HEK293T (cell line): ENCODE results near the gene SLC40A1.

Experiments used
- CTCF ChIA-PET: fragments of 350-600 bp; formaldehyde crosslinking; extraction: SDS; loops from one replicate; lab custom pipeline; 2021; ENCODE audit warnings: antibody characterized with exemption, inconsistent platforms; lab: Yijun Ruan, JAX
- POLR2A ChIA-PET: fragments of 350-600 bp; formaldehyde crosslinking; extraction: SDS; loops from one replicate; lab custom pipeline; 2020; ENCODE audit warnings: antibody characterized with exemption, inconsistent platforms; lab: Yijun Ruan, JAX
- DNase-seq: peaks from one replicate; pipeline ENCODE4 v3.0.0; 2012; ENCODE audit warnings: mixed read lengths; ENCODE audit errors: extremely low spot score
- ARNT ChIP-seq: fragments of 450-650 bp; IDR thresholded peaks from 2 replicates; pipeline ENCODE4 v1.6.1; 2017; ENCODE audit warnings: mild to moderate bottlenecking
- BHLHE40 ChIP-seq: fragments of 450-650 bp; IDR thresholded peaks from 2 replicates; pipeline ENCODE4 v1.6.1; 2016; ENCODE audit warnings: mild to moderate bottlenecking, moderate library complexity, borderline replicate concordance
- CTBP1 ChIP-seq: fragments of 450-650 bp; IDR thresholded peaks from 2 replicates; pipeline ENCODE4 v1.6.1; 2016; ENCODE audit warnings: borderline replicate concordance
- ELF4 ChIP-seq: fragments of 450-650 bp; IDR thresholded peaks from 2 replicates; pipeline ENCODE4 v1.6.1; 2017; ENCODE audit warnings: antibody characterized with exemption
- FOXA1 ChIP-seq: fragments of 450-650 bp; IDR thresholded peaks from 2 replicates; pipeline ENCODE4 v1.6.1; 2016; ENCODE audit warnings: mild to moderate bottlenecking
- FOXK2 ChIP-seq: fragments of 450-650 bp; IDR thresholded peaks from 2 replicates; pipeline ENCODE4 v1.6.1; 2016; ENCODE audit warnings: mild to moderate bottlenecking
- FOXM1 ChIP-seq: fragments of 450-650 bp; IDR thresholded peaks from 2 replicates; pipeline ENCODE4 v1.6.1; 2017; ENCODE audit warnings: mild to moderate bottlenecking, borderline replicate concordance
- HDGF ChIP-seq: fragments of 450-650 bp; IDR thresholded peaks from 2 replicates; pipeline ENCODE4 v1.6.1; 2017; ENCODE audit warnings: antibody characterized with exemption, borderline replicate concordance
- L3MBTL2 ChIP-seq: fragments of 450-650 bp; conservative IDR thresholded peaks from 2 replicates; pipeline ENCODE4 v1.6.1; 2016; ENCODE audit warnings: mild to moderate bottlenecking
- LEF1 ChIP-seq: fragments of 450-650 bp; IDR thresholded peaks from 2 replicates; pipeline ENCODE4 v1.6.1; 2017; ENCODE audit warnings: mild to moderate bottlenecking, borderline replicate concordance
- NFRKB ChIP-seq: fragments of 450-650 bp; IDR thresholded peaks from 2 replicates; pipeline ENCODE4 v1.6.1; 2016; ENCODE audit warnings: mild to moderate bottlenecking, moderate library complexity
- PKNOX1 ChIP-seq: fragments of 450-650 bp; IDR thresholded peaks from 2 replicates; pipeline ENCODE4 v1.6.1; 2016
- SP1 ChIP-seq: fragments of 450-650 bp; IDR thresholded peaks from 2 replicates; pipeline ENCODE4 v1.6.1; 2017
- SUZ12 ChIP-seq: fragments of 450-650 bp; IDR thresholded peaks from 2 replicates; pipeline ENCODE4 v1.6.1; 2016; ENCODE audit warnings: mild to moderate bottlenecking
- TARDBP ChIP-seq: fragments of 450-650 bp; IDR thresholded peaks from 2 replicates; pipeline ENCODE4 v1.6.1; 2016
- ZNF384 ChIP-seq: fragments of 450-650 bp; IDR thresholded peaks from 2 replicates; pipeline ENCODE4 v1.6.1; 2016

Gene SLC40A1

DNA sequence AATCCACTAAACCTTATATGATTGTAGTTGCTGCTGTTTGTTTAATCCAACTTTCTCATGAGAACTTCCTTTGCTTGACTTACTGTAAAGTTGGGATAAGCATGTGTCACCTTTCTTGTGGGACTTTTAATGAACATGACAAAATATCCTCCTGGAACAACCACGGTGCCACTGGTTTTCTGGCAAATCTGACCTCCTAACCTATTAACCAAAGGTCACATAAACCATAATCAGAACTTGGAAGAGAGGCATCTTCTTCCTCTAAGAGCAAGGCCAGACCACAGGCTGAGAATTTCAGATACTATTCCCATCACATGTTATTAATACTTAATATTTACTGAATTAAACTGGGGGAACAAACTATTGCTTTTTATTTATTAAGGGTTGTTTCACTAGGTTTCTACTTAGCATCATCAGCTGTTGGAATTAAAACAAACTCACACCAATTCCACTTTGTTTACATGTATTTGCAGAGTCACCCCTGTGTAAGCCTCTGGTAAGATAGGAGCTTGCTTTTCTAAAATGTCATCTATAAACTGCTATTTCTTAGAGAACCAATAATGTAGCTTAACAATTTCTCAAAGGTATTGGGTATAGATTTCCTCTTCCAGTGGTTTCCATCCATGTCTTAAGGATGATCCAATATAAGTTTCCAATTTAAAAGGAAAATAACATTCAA is 2.2 kb downstream of the SLC40A1 start:
- DNase-seq: no peak
- ChIA-PET POLR2A (no interaction called here), CTCF (interaction anchor here (0.6 to 0.7 kb wide), 2 partner anchors 8 to 23 kb away, joined by 3 to 5 read pairs; no protein-coding TSS in a partner anchor)
- TF ChIP-seq FOXA1 (no peak), ARNT (no peak), FOXM1 (no peak), ELF4 (no peak), L3MBTL2 (no peak), SP1 (no peak), PKNOX1 (no peak), CTBP1 (no peak)

- ChIA-PET POLR2A (no interaction called here), CTCF (no interaction called here)
- no peak for DNase-seq
- TF ChIP-seq L3MBTL2: no peak
- TF ChIP-seq PKNOX1: no peak
- TF ChIP-seq TARDBP: no peak
- no peak for TF ChIP-seq FOXM1
- TF ChIP-seq ARNT: no peak
- no peak for TF ChIP-seq ZNF384
- TF ChIP-seq SUZ12: no peak
- no peak for TF ChIP-seq HDGF
- TF ChIP-seq CTBP1: no peak
- no peak for TF ChIP-seq LEF1
- no peak for TF ChIP-seq SP1
These were observed 3.5 kb downstream of the SLC40A1 start for GRCh38 chr2:189577121-189577520.

GRCh38 chr2:189576396-189576795 is 4.2 kb downstream of the SLC40A1 start:
- ChIA-PET CTCF (no interaction called here), POLR2A (no interaction called here)
- TF ChIP-seq ARNT: no peak
- TF ChIP-seq LEF1: no peak
- TF ChIP-seq FOXM1: no peak
- TF ChIP-seq NFRKB: no peak
- no peak for TF ChIP-seq ZNF384
- TF ChIP-seq FOXK2: no peak
- TF ChIP-seq BHLHE40: no peak
- no peak for TF ChIP-seq FOXA1
- TF ChIP-seq HDGF: no peak
- TF ChIP-seq SP1: no peak
- TF ChIP-seq SUZ12: no peak
- TF ChIP-seq PKNOX1: no peak
- TF ChIP-seq TARDBP: no peak
- no peak for TF ChIP-seq ELF4
- no peak for DNase-seq

- POLR2A ChIA-PET: interaction anchor here (1.0 kb wide), 1 partner anchor 9 kb away, joined by 3 read pairs; no protein-coding TSS in a partner anchor
- TF ChIP-seq FOXK2 (no peak), BHLHE40 (no peak), ARNT (no peak), HDGF (no peak), L3MBTL2 (no peak), SP1 (no peak), SUZ12 (no peak), FOXA1 (no peak), NFRKB (no peak), ELF4 (no peak), PKNOX1 (no peak), LEF1 (no peak), FOXM1 (no peak), TARDBP (no peak)
- no peak for DNase-seq
- CTCF ChIA-PET: interaction anchor here (0.6 kb wide), 1 partner anchor 176 kb away, joined by 4 read pairs; no protein-coding TSS in a partner anchor
These were observed 5.7 kb downstream of the SLC40A1 start for GRCh38 chr2:189574793-189575475.

DNA sequence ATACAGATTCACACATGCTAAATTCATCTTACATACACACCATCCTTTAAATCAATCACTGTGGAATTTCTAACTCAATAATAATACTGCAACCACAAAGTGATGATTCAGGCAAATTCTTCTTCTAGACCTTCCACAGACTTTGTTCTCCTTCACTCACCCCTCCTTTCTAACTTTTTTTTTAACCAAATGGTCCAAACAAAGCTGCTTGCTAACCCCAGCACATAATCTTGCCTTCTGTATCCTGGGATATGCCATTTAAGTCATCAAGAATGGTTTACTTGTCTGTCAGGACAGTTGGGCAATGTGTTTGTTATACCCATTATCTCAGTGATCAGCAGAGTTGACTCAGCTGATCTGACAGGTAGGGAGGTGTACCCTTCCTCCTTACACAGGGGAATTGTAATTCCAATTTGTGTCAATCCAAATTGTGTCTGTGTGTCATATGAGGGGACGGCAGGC is 10.0 kb downstream of the SLC40A1 start:
- POLR2A ChIA-PET: no interaction called here
- CTCF ChIA-PET: interaction anchor here (0.6 to 0.7 kb wide), 2 partner anchors 8 to 88 kb away, joined by 3 read pairs; no protein-coding TSS in a partner anchor
- no peak for DNase-seq
- no peak for TF ChIP-seq SUZ12
- no peak for TF ChIP-seq L3MBTL2
- TF ChIP-seq HDGF: no peak
- no peak for TF ChIP-seq NFRKB
- TF ChIP-seq LEF1: no peak
- TF ChIP-seq FOXA1: no peak
- TF ChIP-seq BHLHE40: no peak
- no peak for TF ChIP-seq FOXK2
- TF ChIP-seq ARNT: no peak
